K562 (cell line): ENCODE results near the gene PLEKHF1. TPM values are rescaled to one million over a fixed set of nuclear protein-coding genes. Genes with fewer than 3 reads are reported as not detected.
A peak's percentile ranks its signal among the peaks of the same experiment; 100 is the strongest.

Experiments
- BRD9 ChIP-seq: fragments of 450-650 bp; IDR thresholded peaks from 2 replicates; pipeline ENCODE4 v1.6.1; 2018; ENCODE audit warnings: low read depth; ENCODE audit not compliant: partially characterized antibody
- CBFB ChIP-seq: sonication (generic); formaldehyde crosslinking; IDR thresholded peaks from 2 replicates; pipeline ENCODE4 v1.4.0; 2020; ENCODE audit warnings: mild to moderate bottlenecking, missing genetic modification reagents
- CBX3 ChIP-seq, 2 experiments: IDR thresholded peaks; 1 replicate in 1 of 2; 2 replicates in 1 of 2; pipeline ENCODE4 v1.6.1; 2012; ENCODE audit warnings: inconsistent platforms in 2 of 2, low read length in 2 of 2, borderline replicate concordance in 1 of 2, control low read depth in 1 of 2
- CCNT2 ChIP-seq: IDR thresholded peaks from 2 replicates; pipeline ENCODE4 v1.6.1; 2011; ENCODE audit warnings: borderline replicate concordance, low read depth, mild to moderate bottlenecking, moderate library complexity, mixed read lengths, low read length; ENCODE audit not compliant: insufficient read length; ENCODE audit errors: extremely low read depth
- DMBX1 ChIP-seq: fragments of 250-450 bp; sonication (Bioruptor Pico); IDR thresholded peaks from 2 replicates; pipeline ENCODE4 v1.8.0; 2022; ENCODE audit warnings: inconsistent platforms, mild to moderate bottlenecking, moderate library complexity, borderline replicate concordance
- FIP1L1 ChIP-seq: fragments of 200-400 bp; formaldehyde crosslinking; IDR thresholded peaks from 2 replicates; pipeline ENCODE4 v1.6.1; 2018; ENCODE audit warnings: mild to moderate bottlenecking, low read depth, low read length; ENCODE audit not compliant: poor library complexity, severe bottlenecking
- GTF2A2 ChIP-seq: IDR thresholded peaks from 2 replicates; pipeline ENCODE4 v1.6.1; 2016; ENCODE audit warnings: mild to moderate bottlenecking, missing genetic modification characterization, missing compliant biosample characterization
- KLF13 ChIP-seq: fragments of 450-650 bp; IDR thresholded peaks from 2 replicates; pipeline ENCODE4 v1.6.1; 2016; ENCODE audit warnings: missing genetic modification characterization, low read depth, mild to moderate bottlenecking, missing compliant biosample characterization, moderate library complexity, borderline replicate concordance
- MYBL2 ChIP-seq, 2 experiments: fragments of 450-650 bp in 1 of 2; sonication (generic) in 1 of 2; formaldehyde crosslinking in 1 of 2; IDR thresholded peaks; 2 replicates each; pipeline versions ENCODE4 v1.6.1 to v1.8.1; 2017 to 2022; ENCODE audit warnings: borderline replicate concordance in 1 of 2, inconsistent platforms in 1 of 2, low read depth in 1 of 2, mild to moderate bottlenecking in 1 of 2, missing genetic modification reagents in 1 of 2, moderate library complexity in 1 of 2
- PCBP1 ChIP-seq: fragments of 200-400 bp; formaldehyde crosslinking; IDR thresholded peaks from 2 replicates; pipeline ENCODE4 v1.6.1; 2018; ENCODE audit warnings: mild to moderate bottlenecking, low read depth, low read length; ENCODE audit not compliant: poor library complexity, severe bottlenecking
- RBFOX2 ChIP-seq: fragments of 200-400 bp; formaldehyde crosslinking; IDR thresholded peaks from 2 replicates; pipeline ENCODE4 v1.6.1; 2017; ENCODE audit warnings: low read depth, mild to moderate bottlenecking, low read length, moderate library complexity
- SAFB ChIP-seq: fragments of 200-400 bp; formaldehyde crosslinking; IDR thresholded peaks from 2 replicates; pipeline ENCODE4 v1.6.1; 2017; ENCODE audit warnings: low read depth, low read length, borderline replicate concordance
- SMAD1 ChIP-seq: fragments of 150-350 bp; IDR thresholded peaks from 2 replicates; pipeline ENCODE4 v1.6.1; 2014; ENCODE audit warnings: low read length, low read depth; ENCODE audit not compliant: partially characterized antibody
- THRB ChIP-seq: fragments of 450-650 bp; formaldehyde crosslinking; conservative IDR thresholded peaks from 2 replicates; pipeline ENCODE4 v1.4.0; 2022; ENCODE audit warnings: mild to moderate bottlenecking, missing genetic modification characterization
- ZNF165 ChIP-seq: fragments of 250-450 bp; sonication (Bioruptor Pico); IDR thresholded peaks from 2 replicates; pipeline ENCODE4 v1.4.0; 2020; ENCODE audit warnings: borderline replicate concordance
- ZNF184 ChIP-seq: sonication (generic); formaldehyde crosslinking; IDR thresholded peaks from 2 replicates; pipeline ENCODE4 v1.5.0; 2020; ENCODE audit warnings: missing genetic modification reagents
- ZNF398 ChIP-seq: fragments of 250-450 bp; sonication (Bioruptor Pico); IDR thresholded peaks from 2 replicates; pipeline ENCODE4 v1.8.0; 2021; ENCODE audit warnings: moderate library complexity, mild to moderate bottlenecking, inconsistent platforms
- ZNF584 ChIP-seq: fragments of 200-800 bp; sonication (Bioruptor generic); IDR thresholded peaks from 2 replicates; pipeline ENCODE4 v1.6.1; 2016; ENCODE audit warnings: low read depth, mild to moderate bottlenecking, missing genetic modification characterization, missing compliant biosample characterization
- ZNF75A ChIP-seq: fragments of 450-650 bp; formaldehyde crosslinking; IDR thresholded peaks from 2 replicates; pipeline ENCODE4 v1.4.0; 2020; ENCODE audit warnings: mild to moderate bottlenecking
- polyA plus RNA-seq, 8 experiments: library from polyadenylated mRNA; depleted of rRNA in 4 of 8; stranded (reverse) in 5 of 8; unstranded in 3 of 8; fragments of >200 nt; fragmentation: Nextera tagmentation in 2 of 8; fragmentation: Illumina TruSeq in 1 of 8; extraction: Ambion mirVana in 2 of 8; extraction: Trizol in 1 of 8; gene quantifications; 2 replicates each; pipeline versions ENCODE4 v1.2.1 to v1.2.3, GENCODE V29; 2011 to 2014; ENCODE audit warnings: inconsistent platforms in 1 of 8, missing spikeins in 1 of 8
- total RNA-seq, 7 experiments: library from RNA; depleted of rRNA in 6 of 7; stranded (reverse); fragments of >200 nt in 6 of 7; fragmentation: Illumina TruSeq in 2 of 7; extraction: Trizol in 2 of 7; gene quantifications; 2 replicates each; pipeline versions ENCODE4 v1.2.1 to v1.2.3, GENCODE V29; 2011 to 2021; ENCODE audit warnings: low replicate concordance in 1 of 7
- TF ChIP-seq, protein P1 (sequence below): fragments of 450-650 bp; IDR thresholded peaks from 2 replicates; pipeline ENCODE4 v1.7.1; 2018; ENCODE audit warnings: mild to moderate bottlenecking, low read depth; ENCODE audit not compliant: partially characterized antibody

PLEKHF1 gene
- total and polyA plus RNA-seq, 9 of the 15 experiments (the other 6 are each of a cell fraction or from before 2014, with no cell fraction given): 0.07 to 13.4 (median 3.9) TPM; not detected in 1

GRCh38 chr19:29687897-29688728, 22.9 kb downstream of the PLEKHF1 start (continued):
- TF ChIP-seq CBFB (CRISPR knock-in tag) (no peak), ZNF398 (CRISPR knock-in tag) (no peak), ZNF584 (CRISPR knock-in tag) (peak; percentile 63; the same call in 1 of the 2 replicates), GTF2A2 (tag) (no peak), ZNF75A (CRISPR knock-in tag) (no peak), ZNF184 (no peak), SAFB (no peak), PCBP1 (no peak), ZNF165 (CRISPR knock-in tag) (peak; percentile 58; the same call in 1 of the 2 replicates), DMBX1 (CRISPR knock-in tag) (0 out of 2 replicates have a peak, but pooled peaks have one; percentile 30), BRD9 (no peak), RBFOX2 (no peak), CBX3 (IDR thresholded peaks at IDR 0.05; ENCODE audit: borderline replicate concordance in 1 of 2, low read length in 2 of 2) (no peak), THRB (CRISPR knock-in tag) (peak; percentile 50; the same call in 1 of the 2 replicates), KLF13 (tag) (no peak), MYBL2 (IDR thresholded peaks at IDR 0.05; ENCODE audit: low read depth) (0 out of 2 replicates have a peak, but pooled peaks have one; percentile 34), MYBL2 (CRISPR knock-in tag; IDR thresholded peaks at IDR 0.05; ENCODE audit: borderline replicate concordance) (no peak), FIP1L1 (no peak), SMAD1 (no peak), CCNT2 (no peak)
- TF ChIP-seq, protein P1, sequence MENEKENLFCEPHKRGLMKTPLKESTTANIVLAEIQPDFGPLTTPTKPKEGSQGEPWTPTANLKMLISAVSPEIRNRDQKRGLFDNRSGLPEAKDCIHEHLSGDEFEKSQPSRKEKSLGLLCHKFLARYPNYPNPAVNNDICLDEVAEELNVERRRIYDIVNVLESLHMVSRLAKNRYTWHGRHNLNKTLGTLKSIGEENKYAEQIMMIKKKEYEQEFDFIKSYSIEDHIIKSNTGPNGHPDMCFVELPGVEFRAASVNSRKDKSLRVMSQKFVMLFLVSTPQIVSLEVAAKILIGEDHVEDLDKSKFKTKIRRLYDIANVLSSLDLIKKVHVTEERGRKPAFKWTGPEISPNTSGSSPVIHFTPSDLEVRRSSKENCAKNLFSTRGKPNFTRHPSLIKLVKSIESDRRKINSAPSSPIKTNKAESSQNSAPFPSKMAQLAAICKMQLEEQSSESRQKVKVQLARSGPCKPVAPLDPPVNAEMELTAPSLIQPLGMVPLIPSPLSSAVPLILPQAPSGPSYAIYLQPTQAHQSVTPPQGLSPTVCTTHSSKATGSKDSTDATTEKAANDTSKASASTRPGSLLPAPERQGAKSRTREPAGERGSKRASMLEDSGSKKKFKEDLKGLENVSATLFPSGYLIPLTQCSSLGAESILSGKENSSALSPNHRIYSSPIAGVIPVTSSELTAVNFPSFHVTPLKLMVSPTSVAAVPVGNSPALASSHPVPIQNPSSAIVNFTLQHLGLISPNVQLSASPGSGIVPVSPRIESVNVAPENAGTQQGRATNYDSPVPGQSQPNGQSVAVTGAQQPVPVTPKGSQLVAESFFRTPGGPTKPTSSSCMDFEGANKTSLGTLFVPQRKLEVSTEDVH: no peak
